T-helper 2 cell treated with Interferon-gamma antibody and Interleukin-4, amounts not matched to agents 100 ng/mL and 5 ng/mL, for 36 hours (primary cell): ENCODE results near the gene TPCN2. TPM values are rescaled to one million over a fixed set of nuclear protein-coding genes. Genes with fewer than 3 reads are reported as not detected.
"Not testable (repeated sequence)": the region's sequence is repeated elsewhere in the genome, so short reads cannot be mapped to it uniquely, and the experiment has no call there.

Experiments
- intact Hi-C: fragments of 100-400 bp; cut with micrococcal nuclease; formaldehyde crosslinking; loops from one replicate; pipeline ENCODE4 v1.15.1; 2023
- total RNA-seq: library from RNA; stranded (reverse); gene quantifications from 2 replicates; pipeline ENCODE4 v1.2.3, GENCODE V29; 2022

Gene TPCN2
- 22.1 and 23.3 TPM in 2 replicates for total RNA-seq

DNA sequence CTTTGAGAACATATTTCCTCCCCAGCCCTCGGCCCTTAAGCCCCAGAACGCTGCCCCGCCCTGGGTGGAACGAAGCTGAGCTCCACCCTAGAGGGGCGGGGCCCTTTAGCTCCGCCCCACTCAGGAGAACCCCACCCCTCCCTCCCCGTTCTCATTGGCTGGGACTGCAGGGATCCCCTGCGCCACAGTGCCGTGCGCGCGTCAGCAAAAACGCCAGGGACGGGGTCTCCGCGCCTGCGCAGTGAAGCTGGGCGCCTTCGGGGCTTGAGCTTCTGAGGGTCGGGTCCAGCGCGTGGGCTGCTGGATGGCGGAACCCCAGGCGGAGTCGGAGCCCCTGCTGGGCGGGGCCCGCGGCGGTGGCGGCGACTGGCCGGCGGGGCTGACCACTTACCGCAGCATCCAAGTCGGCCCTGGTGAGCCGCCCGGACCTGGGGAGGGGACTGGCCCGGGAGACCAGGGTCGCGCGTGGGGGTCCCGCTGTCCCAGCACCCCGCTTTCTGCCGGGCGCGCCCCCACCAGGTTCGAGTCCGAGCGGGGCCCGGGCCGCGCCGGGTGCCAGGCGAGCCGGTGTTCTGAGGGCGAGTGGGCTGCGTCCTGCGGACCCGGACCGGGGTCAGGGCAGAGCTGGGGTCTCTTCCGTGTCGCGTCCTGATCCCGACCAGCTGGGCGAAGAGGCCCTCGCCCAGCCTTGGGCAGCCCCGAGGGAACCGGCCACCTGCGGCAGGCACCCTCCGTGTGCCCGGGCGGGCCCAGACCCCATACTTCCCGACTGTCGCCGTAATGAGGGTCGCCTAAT, at the start of gene TPCN2:
Gene TPCN2 (plus strand): TSS at position 239 of the 796 bp plus-strand sequence. CDS start 66 bp downstream, at position 305.
- intact Hi-C loops = loop anchor here (1.0 to 5.0 kb wide), 5 partner anchors 146 to 587 kb away; partner anchors contain the start of genes IGHMBP2, MRPL21, PPP6R3 and TESMIN

DNA sequence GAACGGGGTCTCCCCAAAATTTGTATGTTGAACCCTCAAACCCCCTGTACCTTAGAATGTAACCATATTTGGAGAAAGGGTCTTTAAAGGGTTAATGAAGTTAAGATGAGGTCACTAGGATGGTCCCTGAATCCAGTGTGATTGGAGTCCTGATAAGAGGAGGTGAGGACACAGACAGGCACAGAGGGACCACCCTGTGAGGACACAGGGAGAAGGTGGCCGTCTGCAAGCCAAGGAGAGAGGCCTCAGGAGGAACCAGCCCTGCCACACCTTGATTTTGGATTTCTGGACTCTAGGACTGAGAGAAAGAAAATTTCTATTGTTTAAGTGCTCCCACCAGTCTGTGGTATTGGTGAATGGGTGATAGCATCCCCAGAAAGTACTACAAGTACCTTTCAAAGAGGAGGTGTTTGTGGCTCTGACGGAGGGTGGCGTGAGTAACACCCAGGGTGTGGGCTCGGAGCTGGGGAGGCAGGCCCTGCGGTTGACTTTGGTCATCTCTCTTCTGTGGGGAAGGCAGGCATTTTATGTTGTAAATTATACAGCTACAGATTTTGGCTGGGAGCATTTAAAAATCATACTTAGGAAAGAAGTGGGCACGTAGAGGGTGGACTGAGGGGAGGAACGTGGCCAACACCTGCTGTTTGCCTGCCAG, 49.5 kb upstream of the TPCN2 start:
- intact Hi-C loops = no loop called here

GRCh38 chr11:68999748-69000355, 48.9 kb upstream of the TPCN2 start:
- intact Hi-C loops = not testable (repeated sequence)

- intact Hi-C loops = no loop called here
Observed at GRCh38 chr11:69000391-69000790, 48.3 kb upstream of the TPCN2 start.

GRCh38 chr11:69000831-69001242, 47.9 kb upstream of the TPCN2 start:
- intact Hi-C loops = no loop called here

DNA sequence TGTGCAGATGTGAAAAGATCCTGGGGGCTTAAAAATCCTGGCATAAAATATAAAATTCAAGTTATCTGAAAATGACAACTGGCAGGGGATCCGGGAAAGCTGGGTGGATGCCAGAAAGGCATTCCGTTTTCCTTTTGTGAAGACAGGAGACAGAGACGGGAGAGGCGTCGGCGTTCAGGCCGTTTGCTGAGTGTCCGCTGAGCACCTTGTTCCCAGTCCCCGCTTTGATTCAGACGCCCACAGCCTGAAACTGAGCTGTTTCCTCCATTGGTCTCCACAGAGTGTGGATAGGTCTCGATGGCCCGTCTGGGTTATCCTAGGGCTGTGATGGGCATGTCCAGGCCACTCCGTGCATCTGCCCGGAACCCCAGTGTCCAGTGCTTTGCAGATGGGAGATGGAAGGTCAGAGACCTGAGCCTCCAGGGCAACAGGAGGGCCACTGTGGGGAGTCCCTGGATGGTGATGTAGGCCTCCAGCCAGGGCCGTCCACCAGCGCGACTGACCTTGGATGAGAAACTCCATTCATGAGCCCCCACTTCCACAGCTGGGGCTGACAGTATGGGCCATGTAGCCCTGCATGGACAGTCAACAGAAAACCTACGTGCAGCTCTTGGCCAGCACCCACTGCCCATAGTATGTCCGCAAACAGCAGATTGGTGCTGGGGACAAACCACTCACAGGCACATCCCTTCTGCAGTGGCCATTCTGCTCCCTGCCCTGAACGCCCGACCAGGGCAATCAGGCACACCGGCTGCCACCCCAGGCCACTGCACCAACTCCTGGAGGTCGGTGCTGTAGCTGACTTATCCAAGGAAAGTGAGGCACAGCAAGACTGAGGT, 47.3 kb upstream of the TPCN2 start:
- intact Hi-C loops = no loop called here

GRCh38 chr11:69002110-69002569, 46.6 kb upstream of the TPCN2 start:
- intact Hi-C loops = no loop called here

- intact Hi-C loops = no loop called here
Observed at GRCh38 chr11:69002570-69003231, 46.0 kb upstream of the TPCN2 start.

DNA sequence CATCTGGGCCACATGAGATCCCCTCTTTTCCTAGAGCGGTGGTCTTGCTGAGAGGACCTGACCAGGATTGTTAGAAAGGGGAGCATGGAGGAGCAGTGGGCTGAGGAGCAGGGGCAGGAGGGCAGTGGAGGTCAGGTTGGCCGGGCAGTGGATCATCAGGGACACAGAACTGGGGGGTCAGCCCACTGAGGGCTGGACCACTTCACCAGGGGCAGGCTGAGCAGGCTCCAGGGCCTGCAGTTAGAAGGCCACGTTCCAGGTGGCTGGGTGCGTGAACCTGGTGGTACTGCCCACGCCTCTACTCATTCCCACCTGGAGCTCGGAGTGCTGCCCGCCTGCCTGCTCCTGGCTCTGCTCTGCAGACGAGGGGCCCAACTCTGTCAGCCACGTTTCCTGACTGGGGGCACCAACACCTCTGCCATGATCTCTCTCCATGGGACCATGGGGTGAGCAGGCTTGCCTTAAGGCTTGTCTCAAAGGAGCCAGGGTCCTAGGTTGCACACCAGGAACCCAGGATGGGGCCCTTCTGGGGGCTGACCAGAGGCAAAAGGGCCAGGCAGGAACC, 45.3 kb upstream of the TPCN2 start:
- intact Hi-C loops = no loop called here

DNA sequence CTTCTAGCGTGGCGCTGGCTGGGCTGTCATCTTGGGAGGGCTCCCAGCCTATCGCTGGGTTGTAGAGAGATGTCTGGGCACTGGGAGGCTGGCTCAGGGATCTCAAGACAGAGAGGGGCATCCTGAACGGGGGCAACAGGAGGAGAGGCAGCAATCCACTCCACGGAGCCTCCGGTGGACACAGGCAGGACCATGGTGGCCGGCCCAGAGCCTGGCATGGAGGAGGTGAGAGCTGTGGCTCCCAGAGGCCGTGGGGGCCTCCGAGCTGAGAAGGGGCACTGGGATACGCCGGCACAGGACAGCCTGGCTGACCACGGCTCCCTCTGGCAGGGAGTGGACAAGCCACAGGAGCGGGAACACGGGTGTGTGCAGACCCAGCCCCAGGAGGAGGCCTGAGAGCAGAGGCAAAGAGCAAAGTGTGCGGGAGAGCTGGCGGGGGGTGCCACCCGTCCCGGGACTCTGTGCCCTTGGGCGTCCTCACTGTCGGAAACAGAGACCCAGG, 44.8 kb upstream of the TPCN2 start:
- intact Hi-C loops = no loop called here

- intact Hi-C loops = no loop called here
Observed at GRCh38 chr11:69004411-69005182, 44.1 kb upstream of the TPCN2 start.

- intact Hi-C loops = no loop called here
Observed at GRCh38 chr11:69005183-69005630, 43.5 kb upstream of the TPCN2 start.

DNA sequence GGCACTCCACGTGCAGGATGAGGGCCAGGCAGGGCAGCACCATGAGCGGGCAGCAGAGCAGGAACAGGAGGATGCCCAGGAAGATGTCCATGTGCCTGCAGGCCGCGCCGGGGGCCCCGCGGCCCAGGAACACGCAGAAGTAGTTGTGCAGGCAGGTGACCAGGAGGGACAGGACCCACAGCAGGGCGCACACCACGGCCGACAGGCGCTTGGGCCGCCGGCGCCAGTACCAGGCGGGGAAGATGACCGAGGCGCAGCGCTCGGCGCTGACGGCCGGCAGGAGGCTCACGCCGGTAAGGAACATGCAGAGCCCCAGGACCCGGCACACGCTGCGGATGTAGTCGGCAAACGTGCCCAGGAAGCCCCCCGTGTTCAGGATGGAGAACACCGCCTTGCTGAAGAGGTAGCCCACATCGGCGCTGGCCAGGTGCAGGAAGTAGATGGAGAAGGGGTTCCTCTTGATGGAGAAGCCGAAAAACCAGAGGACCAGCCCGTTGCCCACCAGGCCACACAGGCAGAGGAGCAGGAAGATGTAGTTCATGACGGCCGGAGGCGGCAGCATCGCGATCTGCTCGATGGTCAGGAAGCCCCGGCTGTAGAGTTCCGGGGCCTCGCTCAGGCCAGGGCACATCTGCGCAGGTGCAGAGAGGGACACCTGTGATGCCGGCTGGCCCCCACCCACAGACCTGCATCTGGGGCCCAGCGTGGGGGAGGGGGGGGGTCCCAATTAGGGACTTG, 42.9 kb upstream of the TPCN2 start:
- intact Hi-C loops = no loop called here

DNA sequence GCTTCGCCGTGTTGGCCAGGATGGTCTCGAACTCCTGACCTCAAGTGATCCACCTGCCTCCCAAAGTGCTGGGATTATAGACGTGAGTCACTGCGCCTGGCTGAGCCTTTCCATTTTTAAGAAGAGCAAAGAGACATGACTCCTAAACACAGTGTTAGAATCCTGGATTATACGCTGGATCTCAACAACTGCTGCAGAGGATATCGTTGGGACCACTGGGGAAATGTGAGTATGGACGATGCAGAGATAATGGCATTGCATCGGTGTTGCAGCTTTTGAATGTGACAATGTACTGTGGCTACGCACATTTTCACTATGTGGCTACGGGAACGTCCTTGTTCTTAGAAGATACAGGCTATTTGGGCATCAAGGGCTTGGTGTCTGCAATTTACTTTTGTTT, 41.9 kb upstream of the TPCN2 start:
- intact Hi-C loops = no loop called here

DNA sequence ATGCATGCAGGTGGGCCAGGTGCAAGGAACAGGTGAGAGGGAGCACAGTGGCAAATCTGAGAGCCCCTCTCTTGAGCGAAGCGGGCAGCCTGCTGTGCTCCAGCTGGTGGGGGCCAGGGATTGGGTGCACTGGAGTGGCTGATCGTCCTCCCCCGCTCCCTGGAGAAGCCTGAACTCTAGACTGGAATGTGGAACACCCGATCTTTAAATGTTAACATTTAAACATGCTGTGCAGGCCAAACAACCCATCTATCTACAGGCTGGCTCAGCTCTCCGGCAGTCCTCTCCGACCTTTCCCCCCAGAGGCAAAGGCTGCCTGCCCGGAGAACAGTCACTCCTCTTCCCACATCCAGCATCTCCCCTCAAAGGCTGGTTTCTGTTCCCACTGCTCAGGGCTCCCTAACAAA, 40.8 kb upstream of the TPCN2 start:
- intact Hi-C loops = no loop called here

DNA sequence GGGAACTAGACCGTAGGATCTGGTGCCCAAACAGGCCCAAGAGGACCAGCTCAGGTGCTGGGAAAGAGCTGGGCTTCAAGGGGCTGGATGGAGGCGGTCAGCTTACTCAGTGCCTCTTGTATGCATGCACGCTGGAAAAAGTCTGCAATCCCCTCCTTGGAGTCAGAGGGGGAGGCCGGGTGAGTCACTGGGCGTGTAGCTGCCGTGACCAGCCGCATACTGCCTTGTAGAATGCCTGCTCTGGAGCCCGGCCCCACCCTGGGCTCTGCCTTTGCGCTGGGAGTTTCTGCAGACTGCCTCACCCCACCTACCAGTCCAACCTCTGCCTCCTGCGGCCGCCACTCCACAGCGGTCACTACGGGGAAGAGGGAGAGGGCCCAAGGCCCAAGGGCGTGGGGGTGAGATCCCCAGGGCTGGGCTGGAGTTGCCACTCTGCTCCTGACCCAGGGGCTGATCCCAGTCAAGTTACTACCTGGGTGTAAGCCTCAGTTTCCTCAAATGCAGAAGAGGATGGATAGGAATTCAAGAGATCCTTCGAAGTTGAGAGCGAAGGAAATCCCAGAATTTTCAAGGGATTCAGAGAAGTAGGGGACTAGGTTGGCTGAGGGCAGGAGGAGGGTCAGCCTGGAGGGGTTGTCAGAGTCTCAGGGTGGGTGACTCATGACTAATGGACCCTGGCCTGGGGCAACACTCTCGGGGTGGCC, 39.8 kb upstream of the TPCN2 start:
- intact Hi-C loops = no loop called here

GRCh38 chr11:69009441-69010211, 39.1 kb upstream of the TPCN2 start:
- intact Hi-C loops = no loop called here
